Measurements from ENCODE around the gene ATP8B4. TPM values are rescaled to one million over a fixed set of nuclear protein-coding genes. Genes with fewer than 3 reads are reported as not detected.

Gene ATP8B4
- total and polyA plus RNA-seq, 11 donors = 0.51 to 14.7 (median 2.1) TPM

GRCh38 chr15:49823987-49824774 is 294.9 kb downstream of the ATP8B4 start:
- no peak for ATAC-seq
- intact Hi-C loops (cut with DNase I) = no loop called here
- WGBS, 4 donors = 67 to 80% (median 72%) methylated on average over 5 of the region's 5 CpGs

GRCh38 chr15:49817100-49817499 is 301.9 kb downstream of the ATP8B4 start:
- no peak overlapping the region for H3K4me3 ChIP-seq
- DNase-seq = no peak
- no peaks in the 10 kb centered on the region for H3K27me3 ChIP-seq
- H3K4me1 ChIP-seq = peaks cover 0 to 8% (median 0%) of the 10 kb centered on the region in 12 donors
- no peak overlapping the region for H3K27ac ChIP-seq
- intact Hi-C loops (cut with DNase I) = no loop called here
- WGBS, 4 donors = 77 to 86% (median 83%) methylated on average over 2 of the region's 2 CpGs
- no peak for TF ChIP-seq POLR2A (IDR thresholded peaks at IDR 0.05)
- no peak for TF ChIP-seq CTCF (IDR thresholded peaks at IDR 0.05)
- no peak for ATAC-seq
- no peaks in the 10 kb centered on the region for H3K36me3 ChIP-seq
- peaks cover 0 to 5% (median 0%) of the 10 kb centered on the region in 12 donors for H3K9me3 ChIP-seq

More at GRCh38 chr15:49823987-49824774, 294.9 kb downstream of the ATP8B4 start:
- Histone ChIP-seq H3K27ac (no peak overlapping the region), H3K4me3 (no peak overlapping the region), H3K4me1 (no peaks in the 10 kb centered on the region), H3K27me3 (no peaks in the 10 kb centered on the region), H3K9me3 (peaks cover 0 to 3% (median 0%) of the 10 kb centered on the region in 12 donors), H3K36me3 (no peaks in the 10 kb centered on the region)
- DNase-seq = no peak
- no peak for TF ChIP-seq CTCF (IDR thresholded peaks at IDR 0.05)
- TF ChIP-seq POLR2A (IDR thresholded peaks at IDR 0.05) = no peak

GRCh38 chr15:49815950-49816349 is 303.1 kb downstream of the ATP8B4 start:
- no peak for TF ChIP-seq POLR2A (IDR thresholded peaks at IDR 0.05)
- DNase-seq (peak in 3 of 5 donors; percentile 27 to 38 (median 33)), ATAC-seq (peak in 2 of 4 donors; percentile 39 to 44)
- Histone ChIP-seq H3K27me3 (no peaks in the 10 kb centered on the region), H3K4me1 (peaks cover 0 to 8% (median 0%) of the 10 kb centered on the region in 12 donors), H3K9me3 (peaks cover 0 to 5% (median 0%) of the 10 kb centered on the region in 12 donors), H3K27ac (no peak overlapping the region), H3K4me3 (no peak overlapping the region), H3K36me3 (no peaks in the 10 kb centered on the region)
- WGBS, 4 donors = 28 to 38% (median 34%) methylated on average over 3 of the region's 3 CpGs
- intact Hi-C loops (cut with DNase I) = no loop called here

GRCh38 chr15:49815526-49815925 is 303.5 kb downstream of the ATP8B4 start:
- no peak overlapping the region for H3K27ac ChIP-seq

More at GRCh38 chr15:49815526-49815925, 303.5 kb downstream of the ATP8B4 start:
- Histone ChIP-seq H3K27me3 (no peaks in the 10 kb centered on the region), H3K4me1 (peaks cover 0 to 8% (median 0%) of the 10 kb centered on the region in 12 donors), H3K36me3 (no peaks in the 10 kb centered on the region), H3K4me3 (no peak overlapping the region), H3K9me3 (peaks cover 0 to 5% (median 0%) of the 10 kb centered on the region in 12 donors)
- whole genome bisulfite sequencing, 4 donors = 57 to 60% (median 59%) methylated on average over 1 of the region's 1 CpG
- TF ChIP-seq POLR2A (IDR thresholded peaks at IDR 0.05) (no peak), CTCF (IDR thresholded peaks at IDR 0.05) (no peak)
- intact Hi-C loops (cut with DNase I) = no loop called here
- ATAC-seq (no peak), DNase-seq (no peak)
